SK-N-SH (cell line): ENCODE results near the gene HMOX1. TPM values are rescaled to one million over a fixed set of nuclear protein-coding genes. Genes with fewer than 3 reads are reported as not detected.

Experiments used
- CTCF ChIA-PET: fragments of 300-600, 350-600 bp; formaldehyde crosslinking; extraction: SDS; loops from one replicate; lab custom pipeline; 2021; lab: Yijun Ruan, JAX
- POLR2A ChIA-PET: fragments of 350-600 bp; sonication (Branson Sonifier 250); formaldehyde crosslinking; extraction: SDS; loops from one replicate; lab custom pipeline; 2020; ENCODE audit warnings: antibody characterized with exemption, inconsistent platforms; lab: Yijun Ruan, JAX
- DNase-seq: peaks from one replicate; pipeline ENCODE4 v3.0.0; 2012
- H2AFZ ChIP-seq: fragments of 200-600 bp; sonication (generic); 2 replicates; pipeline ENCODE4 v1.8.1; 2016; ENCODE audit warnings: antibody characterized with exemption, mild to moderate bottlenecking, low read depth
- H3F3A ChIP-seq: fragments of 200-600 bp; sonication (generic); replicated peaks from 2 replicates; pipeline ENCODE3; 2016; ENCODE audit warnings: antibody characterized with exemption, mild to moderate bottlenecking; ENCODE audit not compliant: insufficient read depth
- H3K27ac ChIP-seq, 2 experiments: fragments of 200-500 bp in 1 of 2; fragments of 200-600 bp in 1 of 2; sonication (Bioruptor generic) in 1 of 2; sonication (generic), shearing (Covaris generic) in 1 of 2; 2 replicates each; pipeline versions ENCODE4 v1.5.1 to v1.6.1; 2014 to 2016; ENCODE audit warnings: low read depth in 2 of 2, inconsistent platforms in 1 of 2, low read length in 1 of 2, mild to moderate bottlenecking in 1 of 2, mixed read lengths in 1 of 2
- H3K27me3 ChIP-seq: fragments of 200-600 bp; sonication (generic), shearing (Covaris generic); 2 replicates; pipeline ENCODE4 v1.6.1; 2016; ENCODE audit warnings: mixed run types; ENCODE audit not compliant: insufficient read depth
- H3K36me3 ChIP-seq, 2 experiments: fragments of 200-500 bp in 1 of 2; fragments of 200-600 bp in 1 of 2; sonication (Bioruptor generic) in 1 of 2; sonication (generic) in 1 of 2; replicated peaks in 1 of 2; 2 replicates each; pipeline versions ENCODE3 to v1.5.1; 2014 to 2016; ENCODE audit warnings: low read length in 1 of 2, mild to moderate bottlenecking in 1 of 2; ENCODE audit not compliant: insufficient read depth in 2 of 2, control insufficient read depth in 1 of 2
- H3K4me1 ChIP-seq, 2 experiments: fragments of 200-500 bp in 1 of 2; fragments of 200-600 bp in 1 of 2; sonication (Bioruptor generic) in 1 of 2; sonication (generic), shearing (Covaris generic) in 1 of 2; 2 replicates each; pipeline versions ENCODE4 v1.5.1 to v1.6.1; 2014 to 2016; ENCODE audit warnings: low read depth in 1 of 2, low read length in 1 of 2, mixed run types in 1 of 2; ENCODE audit not compliant: insufficient read depth in 2 of 2, control insufficient read depth in 1 of 2
- H3K4me2 ChIP-seq: fragments of 200-600 bp; sonication (generic), shearing (Covaris generic); 2 replicates; pipeline ENCODE4 v1.6.1; 2017; ENCODE audit warnings: mixed run types
- H3K4me3 ChIP-seq, 2 experiments: fragments of 200-500 bp in 1 of 2; fragments of 200-600 bp in 1 of 2; sonication (Bioruptor generic) in 1 of 2; sonication (generic), shearing (Covaris generic) in 1 of 2; 2 replicates each; pipeline versions ENCODE4 v1.5.1 to v1.8.1; 2014 to 2016; ENCODE audit warnings: low read depth in 2 of 2, inconsistent platforms in 1 of 2, low read length in 1 of 2, mild to moderate bottlenecking in 1 of 2, mixed read lengths in 1 of 2, moderate library complexity in 1 of 2
- H3K79me2 ChIP-seq: fragments of 200-600 bp; sonication (generic); 2 replicates; pipeline ENCODE4 v1.8.1; 2017; ENCODE audit warnings: mild to moderate bottlenecking; ENCODE audit not compliant: insufficient read depth
- H3K9ac ChIP-seq: fragments of 200-600 bp; sonication (generic); 2 replicates; pipeline ENCODE4 v1.6.1; 2017; ENCODE audit warnings: mixed run types
- H3K9me2 ChIP-seq: fragments of 200-600 bp; sonication (generic); 2 replicates; pipeline ENCODE4 v1.6.1; 2017; ENCODE audit warnings: mixed run types
- H3K9me3 ChIP-seq: fragments of 200-600 bp; sonication (generic); 2 replicates; pipeline ENCODE4 v1.6.1; 2017; ENCODE audit warnings: mixed run types, mild to moderate bottlenecking, moderate library complexity
- H4K20me1 ChIP-seq: fragments of 200-600 bp; sonication (generic); 2 replicates; pipeline ENCODE4 v1.6.1; 2017; ENCODE audit warnings: mild to moderate bottlenecking, mixed run types; ENCODE audit not compliant: insufficient read depth
- GABPA ChIP-seq: IDR thresholded peaks from 2 replicates; pipeline ENCODE4 v1.4.0; 2012; ENCODE audit warnings: low read depth, mild to moderate bottlenecking
- USF1 ChIP-seq: IDR thresholded peaks from 2 replicates; pipeline ENCODE4 v1.4.0; 2012; ENCODE audit warnings: low read depth, borderline replicate concordance
- USF2 ChIP-seq: fragments of 150-350 bp; IDR thresholded peaks from 2 replicates; pipeline ENCODE4 v1.6.1; 2017; ENCODE audit warnings: antibody characterized with exemption, low read length, low read depth, borderline replicate concordance
- WGBS: methylation state at CpG from one replicate; pipeline ENCODE4 v1.1.6; 2017; ENCODE audit warnings: low lambda C conversion rate; 5-methylcytosine and 5-hydroxymethylcytosine counted together
- polyA plus RNA-seq, 3 experiments: library from polyadenylated mRNA; depleted of rRNA; stranded (reverse); fragments of >200 nt; gene quantifications; 2 replicates each; pipeline ENCODE4 v1.2.3, GENCODE V29; 2012
- small RNA-seq, 7 experiments: library from RNA; depleted of rRNA; stranded (forward); fragments of <200 nt; gene quantifications; one replicate each; pipeline ENCODE3, GENCODE V24; 2012

The HMOX1 gene
- polyA plus RNA-seq, 1 of the 3 experiments (the other 2 are of a cell fraction), result 13.7 TPM

DNA sequence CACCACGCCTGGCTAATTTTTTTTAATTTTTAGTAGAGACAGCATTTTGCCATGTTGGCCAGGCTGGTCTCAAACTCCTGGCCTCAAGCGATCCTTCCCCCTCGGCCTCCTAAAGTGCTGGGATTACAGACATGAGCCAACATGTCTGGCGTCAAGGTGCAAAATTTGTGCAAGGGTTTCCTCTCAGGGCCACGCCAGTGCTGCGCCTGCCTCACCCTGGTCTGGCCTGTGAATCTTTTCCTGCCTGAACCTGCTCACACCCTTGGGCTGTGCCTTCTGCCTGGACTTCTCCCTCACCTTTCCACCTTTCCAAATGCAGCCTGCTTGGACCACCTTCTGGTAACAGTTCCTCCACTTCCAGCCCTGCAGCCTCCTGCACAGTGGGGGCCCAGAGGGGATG lies 62.4 kb downstream of the HMOX1 start:
- H3K27ac ChIP-seq, result no peak overlapping the region
- no peaks in the 10 kb centered on the region for H3K27me3 ChIP-seq
- no peak overlapping the region for H3K9ac ChIP-seq
- no peak for DNase-seq
- no peaks in the 10 kb centered on the region for H3K9me2 ChIP-seq
- H3K4me3 ChIP-seq, result no peak overlapping the region
- 79% methylated on average over 6 of the region's 6 CpGs for WGBS
- CTCF ChIA-PET, result no interaction called here
- POLR2A ChIA-PET, result no interaction called here
- H3K36me3 ChIP-seq, result no peaks in the 10 kb centered on the region
- H3F3A ChIP-seq, result peaks cover 3% of the 10 kb centered on the region
- no peaks in the 10 kb centered on the region for H3K9me3 ChIP-seq
- no peak overlapping the region for H2AFZ ChIP-seq
- TF ChIP-seq USF1 (no peak), GABPA (no peak), USF2 (no peak)
- H4K20me1 ChIP-seq, result no peaks in the 10 kb centered on the region
- no peak overlapping the region for H3K4me2 ChIP-seq
- H3K4me1 ChIP-seq, result peaks cover 0 to 16% of the 10 kb centered on the region in 2 experiments; a peak in 3 of 4 replicates
- H3K79me2 ChIP-seq, result no peaks in the 10 kb centered on the region

Small RNA genes lying within 50 kb of the gene (small RNA-seq; reads per million reads assigned to genes)
- gene MIR3909 (0 to 10.8 (median 8.6) reads per million in 7 experiments), gene MIR6069 (0 reads per million in 7 experiments)

Other genes with a start within 250 kb of the HMOX1 start
- 16.5 and 21.7 TPM in 2 replicates for gene HMGXB4, start 123.6 kb upstream of the HMOX1 start, polyA plus RNA-seq (2012; rRNA removed)
- gene TOM1, start 81.2 kb upstream of the HMOX1 start, polyA plus RNA-seq (2012; rRNA removed), result 26.9 and 28.7 TPM in 2 replicates
- gene MCM5, start 19.0 kb downstream of the HMOX1 start, polyA plus RNA-seq (2012; rRNA removed), result 31.6 and 42.9 TPM in 2 replicates
- 0.13 and 0.30 TPM in 2 replicates for gene RASD2, start 159.7 kb downstream of the HMOX1 start, polyA plus RNA-seq (2012; rRNA removed)
- 0.86 and 0.95 TPM in 2 replicates for gene MB, start 236.2 kb downstream of the HMOX1 start, polyA plus RNA-seq (2012; rRNA removed)